T-cell (primary cell): ENCODE measurements around the gene ACOX3. TPM values are rescaled to one million over a fixed set of nuclear protein-coding genes. Genes with fewer than 3 reads are reported as not detected.

Experiments
- ATAC-seq, 4 experiments: fragments of 200-7000 bp in 3 of 4; fragments of 150-1000 bp in 1 of 4; cut with Tn5 transposase; replicated peaks in 1 of 4; 1 replicate in 3 of 4; 2 replicates in 1 of 4; pipeline ENCODE4 v1.10.0; 2021; ENCODE audit warnings: moderate library complexity in 3 of 4, mild to moderate bottlenecking in 2 of 4, moderate number of reproducible peaks in 1 of 4
- CTCF ChIA-PET, 2 donors: fragments of 300-600 bp; sonication (Branson Sonifier 250); formaldehyde crosslinking; loops; one replicate each; lab custom pipeline; 2022; ENCODE audit warnings: antibody characterized with exemption in 2 of 2; lab: Charles Lee
- POLR2A ChIA-PET, 2 donors: fragments of 300-600 bp; sonication (Branson Sonifier 250); formaldehyde crosslinking; loops; one replicate each; lab custom pipeline; 2022; ENCODE audit warnings: antibody characterized with exemption in 2 of 2; lab: Charles Lee
- DNase-seq, 35 experiments: peaks; one replicate each; pipeline versions ENCODE4 v3.0.0 to v3.0.0-alpha.2; 2013 to 2023
- H3K27ac ChIP-seq: one replicate; pipeline ENCODE4 v1.5.1; 2013; ENCODE audit warnings: low read length
- H3K27me3 ChIP-seq, 2 experiments: replicated peaks in 1 of 2; 1 replicate in 1 of 2; 2 replicates in 1 of 2; pipeline versions ENCODE4 v1.6.1 to v1.7.0; 2013; ENCODE audit warnings: low read length in 1 of 2, mixed read lengths in 1 of 2; ENCODE audit not compliant: control insufficient read depth in 2 of 2, insufficient read depth in 2 of 2; ENCODE audit errors: extremely low read depth in 1 of 2
- H3K36me3 ChIP-seq, 2 donors: 1 replicate in 1 of 2; 2 replicates in 1 of 2; pipeline versions ENCODE4 v1.6.1 to v1.7.0; 2013; ENCODE audit warnings: low read length in 1 of 2; ENCODE audit not compliant: control insufficient read depth in 2 of 2, insufficient read depth in 1 of 2; ENCODE audit errors: extremely low read depth in 1 of 2
- H3K4me1 ChIP-seq, 2 experiments: 1 replicate in 1 of 2; 2 replicates in 1 of 2; pipeline versions ENCODE4 v1.6.1 to v1.7.0; 2013; ENCODE audit warnings: low read length in 2 of 2, mixed read lengths in 1 of 2; ENCODE audit not compliant: insufficient read depth in 2 of 2, control insufficient read depth in 1 of 2; ENCODE audit errors: extremely low read depth in 1 of 2
- H3K4me3 ChIP-seq, 2 donors: 1 replicate in 1 of 2; 2 replicates in 1 of 2; pipeline versions ENCODE4 v1.5.1 to v1.7.0; 2013; ENCODE audit warnings: mild to moderate bottlenecking in 2 of 2, low read length in 1 of 2, moderate library complexity in 1 of 2; ENCODE audit not compliant: control insufficient read depth in 1 of 2; ENCODE audit errors: extremely low read depth in 1 of 2
- H3K9me3 ChIP-seq: 2 replicates; pipeline ENCODE4 v1.7.0; 2013
- H3K27ac Mint-ChIP-seq, 2 donors: one replicate each; pipeline ENCODE4 v1.8.0; 2020 to 2021; ENCODE audit warnings: mild to moderate bottlenecking in 2 of 2, mixed read lengths in 2 of 2
- H3K27me3 Mint-ChIP-seq, 2 donors: one replicate each; pipeline ENCODE4 v1.8.0; 2021 to 2022; ENCODE audit warnings: mixed read lengths in 2 of 2
- H3K36me3 Mint-ChIP-seq: one replicate; pipeline ENCODE4 v1.8.0; 2021; ENCODE audit warnings: mixed read lengths
- H3K4me1 Mint-ChIP-seq, 3 donors: one replicate each; pipeline ENCODE4 v1.8.0; 2020 to 2022; ENCODE audit warnings: mixed read lengths in 3 of 3, mild to moderate bottlenecking in 1 of 3
- H3K4me3 Mint-ChIP-seq, 3 donors: one replicate each; pipeline ENCODE4 v1.8.0; 2020 to 2022; ENCODE audit warnings: mild to moderate bottlenecking in 3 of 3, mixed read lengths in 3 of 3, moderate library complexity in 3 of 3
- H3K9me3 Mint-ChIP-seq, 3 donors: one replicate each; pipeline ENCODE4 v1.8.0; 2020 to 2022; ENCODE audit warnings: mixed read lengths in 3 of 3
- WGBS: methylation state at CpG from one replicate; pipeline ENCODE4 v1.1.5; 2013; ENCODE audit warnings: missing lambda C conversion rate; ENCODE audit not compliant: insufficient coverage; 5-methylcytosine and 5-hydroxymethylcytosine counted together
- total RNA-seq, 35 experiments: library from RNA in 6 of 35; stranded (reverse) in 6 of 35; fragments of 120-200 nt in 1 of 35; gene quantifications; one replicate each; pipeline versions ENCODE4 v1.2.1 to v1.2.4 and lab custom pipeline; 2013 to 2026

ACOX3 gene
- total RNA-seq, 5 donors from 2014 or later (not counting 1 experiment from before 2014, with no cell fraction given), result 9.4 to 20.7 (median 15.8) TPM

DNA sequence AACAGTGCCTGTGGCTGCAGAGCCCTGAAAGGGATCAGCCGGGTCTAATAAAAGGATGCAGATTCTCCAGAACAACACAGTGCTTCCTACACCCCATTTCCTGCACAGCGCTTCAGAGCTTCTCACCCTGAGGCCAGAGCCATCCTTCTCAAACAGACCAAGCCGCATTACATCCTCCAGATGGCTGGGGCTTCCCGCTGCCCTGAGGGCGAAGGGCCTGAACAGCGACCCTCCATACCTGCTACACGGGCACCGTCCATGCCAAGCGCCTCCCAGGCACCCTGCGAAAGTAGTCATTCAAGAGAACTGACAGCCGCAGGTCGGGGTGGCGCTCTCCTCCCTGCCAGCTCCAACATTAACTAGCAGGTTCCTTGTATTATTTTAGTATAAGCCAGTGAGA is 36.5 kb downstream of the ACOX3 start:
- POLR2A ChIA-PET, result no interaction called here
- CTCF ChIA-PET, result interaction anchor here in 1 of 2 donors (3.5 kb wide), 1 partner anchor 227 kb away, joined by 11 read pairs; no protein-coding TSS in a partner anchor
- H3K27me3 ChIP-seq, result no peaks in the 10 kb centered on the region
- Mint-ChIP-seq H3K4me3 (no peak overlapping the region), H3K4me1 (peaks cover 0 to under 1% (median 0%) of the 10 kb centered on the region in 3 donors), H3K36me3 (peaks cover 28% of the 10 kb centered on the region), H3K27ac (no peak overlapping the region), H3K9me3 (no peaks in the 10 kb centered on the region), H3K27me3 (no peaks in the 10 kb centered on the region)
- H3K27ac ChIP-seq, result no peak overlapping the region
- WGBS, result 78% methylated on average over 9 of the region's 13 CpGs
- H3K4me1 ChIP-seq, result no peaks in the 10 kb centered on the region
- no peaks in the 10 kb centered on the region for H3K9me3 ChIP-seq
- ATAC-seq (no peak), DNase-seq (no peak)
- H3K36me3 ChIP-seq, result peaks cover under 1 to 24% of the 10 kb centered on the region in 2 donors
- H3K4me3 ChIP-seq, result no peak overlapping the region

DNA sequence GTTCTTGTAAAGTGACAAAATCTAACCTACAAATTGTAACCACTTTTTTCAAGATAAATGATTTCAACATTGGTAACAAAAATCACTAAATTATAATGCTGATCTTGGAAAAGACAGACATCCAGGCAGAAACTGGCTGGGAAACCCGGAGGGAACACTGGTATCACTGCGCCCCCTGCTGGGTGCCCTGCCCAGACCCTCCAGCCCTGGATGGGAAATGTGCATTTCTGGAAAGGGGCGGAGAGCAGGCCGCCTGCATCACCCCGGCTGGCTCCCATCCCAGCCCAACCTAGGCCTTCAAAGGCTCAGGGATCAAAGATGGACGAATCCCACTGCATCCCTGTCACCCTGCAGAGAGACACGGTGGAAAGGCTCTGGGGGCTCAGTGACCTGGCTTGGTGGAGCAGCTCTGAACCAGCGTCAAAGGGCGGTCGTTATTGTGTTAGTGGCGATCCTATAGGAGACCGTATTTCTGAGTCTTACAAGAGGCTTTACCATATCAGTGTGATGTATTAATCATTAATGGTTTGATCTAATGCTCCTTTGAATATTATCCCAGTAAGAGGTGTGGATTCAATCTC is 37.3 kb downstream of the ACOX3 start:
- POLR2A ChIA-PET, result no interaction called here
- H3K9me3 ChIP-seq, result no peaks in the 10 kb centered on the region
- no peak overlapping the region for H3K4me3 ChIP-seq
- DNase-seq (peak in 28 of 35 experiments; percentile 8 to 63 (median 28)), ATAC-seq (peak in 2 of 4 experiments; percentile 38 to 46)
- Mint-ChIP-seq H3K4me1 (no peaks in the 10 kb centered on the region), H3K36me3 (peaks cover 33% of the 10 kb centered on the region), H3K27ac (no peak overlapping the region), H3K9me3 (no peaks in the 10 kb centered on the region), H3K4me3 (no peak overlapping the region), H3K27me3 (no peaks in the 10 kb centered on the region)
- H3K4me1 ChIP-seq, result no peaks in the 10 kb centered on the region
- no peak overlapping the region for H3K27ac ChIP-seq
- CTCF ChIA-PET, result interaction anchor here (0.6 to 3.5 kb wide), 5 partner anchors 34 to 227 kb away, joined by 3 to 11 read pairs (median 4); no protein-coding TSS in a partner anchor
- H3K27me3 ChIP-seq, result no peaks in the 10 kb centered on the region
- H3K36me3 ChIP-seq, result peaks cover 0 to 25% of the 10 kb centered on the region in 2 donors
- 63% methylated on average over 7 of the region's 12 CpGs for WGBS

DNA sequence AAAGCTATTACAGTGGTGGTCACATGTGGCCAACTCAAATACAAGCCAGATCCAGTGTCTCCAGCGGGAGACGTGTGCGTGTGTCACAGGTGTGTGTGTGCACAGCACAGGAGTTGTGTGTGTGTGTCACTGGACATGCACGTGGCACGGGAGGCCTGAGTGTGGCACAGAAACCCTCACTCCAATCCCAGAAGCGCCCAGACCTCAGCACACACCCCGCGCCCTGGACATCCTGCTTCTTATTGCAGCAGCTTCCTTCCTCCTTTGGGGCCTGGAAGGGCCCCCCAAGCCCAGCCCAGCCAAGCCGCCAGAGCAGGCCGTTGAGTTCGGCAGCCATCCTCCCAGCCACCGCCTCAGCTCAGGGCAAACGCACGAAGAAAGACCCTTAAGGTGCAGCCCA is 37.9 kb downstream of the ACOX3 start:
- Histone ChIP-seq H3K9me3 (no peaks in the 10 kb centered on the region), H3K27ac (no peak overlapping the region), H3K27me3 (no peaks in the 10 kb centered on the region), H3K36me3 (peaks cover 0 to 23% of the 10 kb centered on the region in 2 donors), H3K4me3 (no peak overlapping the region), H3K4me1 (no peaks in the 10 kb centered on the region)
- 96% methylated on average over 7 of the region's 14 CpGs for WGBS
- H3K4me3 Mint-ChIP-seq, result no peak overlapping the region
- H3K36me3 Mint-ChIP-seq, result peaks cover 30% of the 10 kb centered on the region
- H3K9me3 Mint-ChIP-seq, result no peaks in the 10 kb centered on the region
- DNase-seq, result no peak
- ChIA-PET CTCF (interaction anchor here (0.6 to 3.5 kb wide), 6 partner anchors 35 to 598 kb away, joined by 3 to 11 read pairs (median 4); no protein-coding TSS in a partner anchor), POLR2A (no interaction called here)
- H3K27ac Mint-ChIP-seq, result no peak overlapping the region
- no peak for ATAC-seq
- no peaks in the 10 kb centered on the region for H3K27me3 Mint-ChIP-seq
- H3K4me1 Mint-ChIP-seq, result no peaks in the 10 kb centered on the region

DNA sequence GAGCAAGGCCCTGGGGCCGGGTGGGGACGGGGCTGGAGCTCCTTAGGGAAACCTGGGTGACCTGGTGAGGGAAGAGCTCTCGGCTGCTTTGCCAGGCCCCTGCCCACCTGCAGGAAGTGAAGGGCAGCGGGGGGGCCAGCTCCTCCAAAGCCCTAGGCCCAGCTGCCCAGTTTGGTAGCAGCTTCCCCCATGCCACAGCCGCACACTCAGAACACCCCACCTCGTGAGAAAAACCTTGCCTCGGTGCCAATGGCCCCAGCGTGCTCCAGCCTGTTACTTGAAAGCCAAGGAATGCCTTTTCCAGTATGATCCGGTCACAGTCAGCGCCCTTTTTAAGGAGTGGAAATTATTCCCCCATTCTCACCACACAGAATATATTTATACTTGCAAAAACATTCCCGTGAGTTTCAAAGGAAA is 38.3 kb downstream of the ACOX3 start:
- no peaks in the 10 kb centered on the region for H3K4me1 ChIP-seq
- Mint-ChIP-seq H3K27ac (no peak overlapping the region), H3K9me3 (no peaks in the 10 kb centered on the region), H3K27me3 (no peaks in the 10 kb centered on the region), H3K4me3 (no peak overlapping the region), H3K36me3 (peaks cover 30% of the 10 kb centered on the region), H3K4me1 (no peaks in the 10 kb centered on the region)
- H3K4me3 ChIP-seq, result no peak overlapping the region
- no peak for ATAC-seq
- H3K36me3 ChIP-seq, result peaks cover 1 to 21% of the 10 kb centered on the region in 2 donors
- WGBS, result 93% methylated on average over 8 of the region's 11 CpGs
- DNase-seq, result no peak
- no peaks in the 10 kb centered on the region for H3K9me3 ChIP-seq
- ChIA-PET CTCF (interaction anchor here (0.7 to 3.5 kb wide), 5 partner anchors 35 to 598 kb away, joined by 3 to 11 read pairs (median 3); no protein-coding TSS in a partner anchor), POLR2A (no interaction called here)
- H3K27me3 ChIP-seq, result no peaks in the 10 kb centered on the region
- no peak overlapping the region for H3K27ac ChIP-seq

DNA sequence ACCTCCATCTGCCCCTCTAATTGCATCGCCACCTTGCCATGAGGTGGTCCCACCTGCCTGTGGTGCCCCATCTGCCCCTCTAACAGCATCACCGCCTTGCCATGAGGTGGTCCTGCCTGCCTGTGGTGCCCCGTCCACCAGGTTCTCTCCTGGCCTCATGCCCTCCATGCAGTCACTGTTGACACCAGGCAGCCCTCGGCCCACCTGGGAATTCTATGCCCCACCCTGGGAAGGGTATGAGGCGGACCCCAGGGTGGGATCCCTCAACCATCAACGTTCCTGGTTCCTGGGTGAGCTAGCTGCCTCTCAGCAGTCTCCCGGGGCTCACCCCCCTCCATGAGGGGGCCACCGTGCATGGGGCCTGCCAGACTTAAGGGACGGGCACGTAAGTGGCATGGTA is 38.9 kb downstream of the ACOX3 start:
- ATAC-seq, result no peak
- POLR2A ChIA-PET, result no interaction called here
- H3K27ac Mint-ChIP-seq, result no peak overlapping the region

DNA sequence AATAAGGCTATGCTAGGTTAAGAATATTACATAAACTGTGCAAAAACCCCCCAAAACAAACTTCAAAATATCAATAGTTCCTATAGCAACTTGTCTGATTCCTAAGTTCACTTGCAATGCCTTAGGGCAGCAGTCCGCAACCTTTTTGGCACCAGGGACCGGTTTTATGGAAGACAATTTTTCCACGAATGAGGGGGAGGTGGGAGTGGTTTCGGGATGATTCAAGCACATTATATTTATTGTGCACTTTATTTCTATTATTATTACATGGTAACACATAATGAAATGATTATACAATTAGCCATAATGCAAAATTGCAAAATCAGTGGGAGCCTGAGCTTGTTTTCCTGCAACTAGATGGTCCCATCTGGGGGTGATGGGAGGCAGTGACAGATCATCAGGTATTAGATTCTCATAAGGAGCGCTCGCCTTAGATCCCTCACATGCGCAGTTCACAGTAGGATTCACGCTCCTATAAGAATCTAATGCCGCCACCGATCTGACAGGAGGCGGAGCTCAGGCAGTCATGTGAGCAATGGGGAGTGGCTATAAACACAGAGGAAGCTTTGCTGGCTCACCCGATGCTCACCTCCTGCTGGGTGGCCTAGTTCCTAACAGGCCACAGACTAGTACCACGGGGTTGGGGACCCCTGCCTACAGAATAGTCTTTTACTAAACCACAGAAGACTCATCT is 39.7 kb downstream of the ACOX3 start:
- H3K4me1 ChIP-seq, result no peaks in the 10 kb centered on the region
- ChIA-PET POLR2A (no interaction called here), CTCF (interaction anchor here in 1 of 2 donors (0.5 to 3.5 kb wide), 2 partner anchors 17 to 224 kb away, joined by 4 to 11 read pairs; no protein-coding TSS in a partner anchor)
- peaks cover 34% of the 10 kb centered on the region for H3K36me3 Mint-ChIP-seq
- peaks cover 6 to 24% of the 10 kb centered on the region in 2 donors for H3K36me3 ChIP-seq
- peak overlapping the region in 1 of 2 donors; percentile 43 for H3K27ac Mint-ChIP-seq
- no peak overlapping the region for H3K4me3 ChIP-seq
- no peaks in the 10 kb centered on the region for H3K9me3 Mint-ChIP-seq
- H3K9me3 ChIP-seq, result no peaks in the 10 kb centered on the region
- ATAC-seq, result no peak
- no peak overlapping the region for H3K4me3 Mint-ChIP-seq
- no peak for DNase-seq
- H3K4me1 Mint-ChIP-seq, result no peaks in the 10 kb centered on the region
- H3K27ac ChIP-seq, result no peak overlapping the region
- WGBS, result 87% methylated on average over 9 of the region's 13 CpGs
- H3K27me3 Mint-ChIP-seq, result no peaks in the 10 kb centered on the region
- no peaks in the 10 kb centered on the region for H3K27me3 ChIP-seq

More for the DNA sequence above, 38.9 kb downstream of the ACOX3 start:
- 95% methylated on average over 7 of the region's 10 CpGs for WGBS
- Histone ChIP-seq H3K27ac (no peak overlapping the region), H3K9me3 (no peaks in the 10 kb centered on the region), H3K27me3 (no peaks in the 10 kb centered on the region), H3K4me1 (no peaks in the 10 kb centered on the region), H3K4me3 (no peak overlapping the region), H3K36me3 (peaks cover 6 to 22% of the 10 kb centered on the region in 2 donors)
- Mint-ChIP-seq H3K4me1 (no peaks in the 10 kb centered on the region), H3K36me3 (peaks cover 33% of the 10 kb centered on the region), H3K9me3 (no peaks in the 10 kb centered on the region), H3K27me3 (no peaks in the 10 kb centered on the region), H3K4me3 (no peak overlapping the region)
- no peak for DNase-seq
- CTCF ChIA-PET, result interaction anchor here in 1 of 2 donors (1.1 to 3.5 kb wide), 2 partner anchors 225 to 597 kb away, joined by 3 to 11 read pairs; no protein-coding TSS in a partner anchor
